Measurements from ENCODE around the gene LHFPL6. TPM values are rescaled to one million over a fixed set of nuclear protein-coding genes. Genes with fewer than 3 reads are reported as not detected.

The LHFPL6 gene
- total RNA-seq, 1 experiment from 2014 or later = 25.7 TPM

DNA sequence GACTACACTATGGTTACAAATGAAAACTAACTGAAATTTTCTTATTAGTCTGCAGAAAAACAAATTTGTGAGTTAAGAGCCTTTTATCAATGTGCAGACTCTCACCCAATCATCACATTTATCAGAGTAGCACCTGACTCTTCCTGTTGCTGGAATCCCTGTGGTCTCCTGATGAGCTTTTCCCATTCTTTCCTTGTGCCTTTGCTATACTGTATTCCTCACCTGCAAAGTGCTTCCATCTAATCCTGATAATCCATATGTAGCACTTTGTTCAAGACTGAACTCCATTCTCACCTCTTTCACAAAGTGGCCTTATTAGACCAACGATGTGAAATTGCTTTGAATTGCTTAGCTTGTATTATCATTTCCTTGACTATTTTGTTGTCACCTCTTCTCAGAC is 225.3 kb downstream of the LHFPL6 start:
- H3K4me1 ChIP-seq (ENCODE audit: control insufficient read depth, insufficient read depth, low read length) = no peaks in the 10 kb centered on the region
- ChIA-PET CTCF (no interaction called here), POLR2A (no interaction called here)
- H3K36me3 ChIP-seq (ENCODE audit: control insufficient read depth, insufficient read depth, low read length) = no peaks in the 10 kb centered on the region
- H3K27me3 ChIP-seq (ENCODE audit: control insufficient read depth, insufficient read depth, low read length) = no peaks in the 10 kb centered on the region
- H3K9me3 ChIP-seq (ENCODE audit: control insufficient read depth, insufficient read depth, low read depth, low read length) = no peaks in the 10 kb centered on the region
- BruUV-seq (replicated peaks) = no TSS peak
- DNase-seq (ENCODE audit: low read depth, low spot score) (no peak), ATAC-seq (no peak)
- intact Hi-C loops (cut with micrococcal nuclease; ENCODE audit: unreplicated experiment) (no loop called here), in situ Hi-C loops (cut with HindIII; ENCODE audit: low pct_unique_long_range_greater_than_20kb, low sequenced_read_pairs) (no loop called here)
- no peak overlapping the region for H3K4me3 ChIP-seq (ENCODE audit: low read depth in 2 of 2, low read length in 2 of 2)
- TF ChIP-seq, protein P1, sequence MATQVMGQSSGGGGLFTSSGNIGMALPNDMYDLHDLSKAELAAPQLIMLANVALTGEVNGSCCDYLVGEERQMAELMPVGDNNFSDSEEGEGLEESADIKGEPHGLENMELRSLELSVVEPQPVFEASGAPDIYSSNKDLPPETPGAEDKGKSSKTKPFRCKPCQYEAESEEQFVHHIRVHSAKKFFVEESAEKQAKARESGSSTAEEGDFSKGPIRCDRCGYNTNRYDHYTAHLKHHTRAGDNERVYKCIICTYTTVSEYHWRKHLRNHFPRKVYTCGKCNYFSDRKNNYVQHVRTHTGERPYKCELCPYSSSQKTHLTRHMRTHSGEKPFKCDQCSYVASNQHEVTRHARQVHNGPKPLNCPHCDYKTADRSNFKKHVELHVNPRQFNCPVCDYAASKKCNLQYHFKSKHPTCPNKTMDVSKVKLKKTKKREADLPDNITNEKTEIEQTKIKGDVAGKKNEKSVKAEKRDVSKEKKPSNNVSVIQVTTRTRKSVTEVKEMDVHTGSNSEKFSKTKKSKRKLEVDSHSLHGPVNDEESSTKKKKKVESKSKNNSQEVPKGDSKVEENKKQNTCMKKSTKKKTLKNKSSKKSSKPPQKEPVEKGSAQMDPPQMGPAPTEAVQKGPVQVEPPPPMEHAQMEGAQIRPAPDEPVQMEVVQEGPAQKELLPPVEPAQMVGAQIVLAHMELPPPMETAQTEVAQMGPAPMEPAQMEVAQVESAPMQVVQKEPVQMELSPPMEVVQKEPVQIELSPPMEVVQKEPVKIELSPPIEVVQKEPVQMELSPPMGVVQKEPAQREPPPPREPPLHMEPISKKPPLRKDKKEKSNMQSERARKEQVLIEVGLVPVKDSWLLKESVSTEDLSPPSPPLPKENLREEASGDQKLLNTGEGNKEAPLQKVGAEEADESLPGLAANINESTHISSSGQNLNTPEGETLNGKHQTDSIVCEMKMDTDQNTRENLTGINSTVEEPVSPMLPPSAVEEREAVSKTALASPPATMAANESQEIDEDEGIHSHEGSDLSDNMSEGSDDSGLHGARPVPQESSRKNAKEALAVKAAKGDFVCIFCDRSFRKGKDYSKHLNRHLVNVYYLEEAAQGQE (IDR thresholded peaks at IDR 0.05; ENCODE audit: insufficient read depth in 1 of 2, low read depth in 2 of 2, low read length in 1 of 2) = no peak
- TF ChIP-seq TCF7L2 (IDR thresholded peaks at IDR 0.05; ENCODE audit: low read depth, low read length) = no peak
- TF ChIP-seq, protein P2, sequence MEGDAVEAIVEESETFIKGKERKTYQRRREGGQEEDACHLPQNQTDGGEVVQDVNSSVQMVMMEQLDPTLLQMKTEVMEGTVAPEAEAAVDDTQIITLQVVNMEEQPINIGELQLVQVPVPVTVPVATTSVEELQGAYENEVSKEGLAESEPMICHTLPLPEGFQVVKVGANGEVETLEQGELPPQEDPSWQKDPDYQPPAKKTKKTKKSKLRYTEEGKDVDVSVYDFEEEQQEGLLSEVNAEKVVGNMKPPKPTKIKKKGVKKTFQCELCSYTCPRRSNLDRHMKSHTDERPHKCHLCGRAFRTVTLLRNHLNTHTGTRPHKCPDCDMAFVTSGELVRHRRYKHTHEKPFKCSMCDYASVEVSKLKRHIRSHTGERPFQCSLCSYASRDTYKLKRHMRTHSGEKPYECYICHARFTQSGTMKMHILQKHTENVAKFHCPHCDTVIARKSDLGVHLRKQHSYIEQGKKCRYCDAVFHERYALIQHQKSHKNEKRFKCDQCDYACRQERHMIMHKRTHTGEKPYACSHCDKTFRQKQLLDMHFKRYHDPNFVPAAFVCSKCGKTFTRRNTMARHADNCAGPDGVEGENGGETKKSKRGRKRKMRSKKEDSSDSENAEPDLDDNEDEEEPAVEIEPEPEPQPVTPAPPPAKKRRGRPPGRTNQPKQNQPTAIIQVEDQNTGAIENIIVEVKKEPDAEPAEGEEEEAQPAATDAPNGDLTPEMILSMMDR (IDR thresholded peaks at IDR 0.05) = no peak
- no peak for TF ChIP-seq POLR2AphosphoS5 (IDR thresholded peaks at IDR 0.05; ENCODE audit: low read depth, low read length)
- no peak for TF ChIP-seq SIN3A (IDR thresholded peaks at IDR 0.05; ENCODE audit: borderline replicate concordance, insufficient read depth, low read depth, low read length)
- no peak overlapping the region for H3K27ac ChIP-seq (ENCODE audit: low read length)

- no peak overlapping the region for H3K4me3 ChIP-seq (ENCODE audit: low read depth in 2 of 2, low read length in 2 of 2)
- H3K4me1 ChIP-seq (ENCODE audit: control insufficient read depth, insufficient read depth, low read length) = no peaks in the 10 kb centered on the region
- ChIA-PET POLR2A (no interaction called here), CTCF (no interaction called here)
- intact Hi-C loops (cut with micrococcal nuclease; ENCODE audit: unreplicated experiment) = no loop called here
- DNase-seq (ENCODE audit: low read depth, low spot score) (no peak), ATAC-seq (no peak)
- no peaks in the 10 kb centered on the region for H3K9me3 ChIP-seq (ENCODE audit: control insufficient read depth, insufficient read depth, low read depth, low read length)
- no peak overlapping the region for H3K27ac ChIP-seq (ENCODE audit: low read length)
- no peak for TF ChIP-seq POLR2AphosphoS5 (IDR thresholded peaks at IDR 0.05; ENCODE audit: low read depth, low read length)
- TF ChIP-seq TCF7L2 (IDR thresholded peaks at IDR 0.05; ENCODE audit: low read depth, low read length) = no peak
- no peak for TF ChIP-seq SIN3A (IDR thresholded peaks at IDR 0.05; ENCODE audit: borderline replicate concordance, insufficient read depth, low read depth, low read length)
- TF ChIP-seq, protein P1 (IDR thresholded peaks at IDR 0.05; ENCODE audit: insufficient read depth in 1 of 2, low read depth in 2 of 2, low read length in 1 of 2) = no peak
- TF ChIP-seq, protein P2 (IDR thresholded peaks at IDR 0.05) = no peak
- BruUV-seq (replicated peaks) = no TSS peak
- H3K27me3 ChIP-seq (ENCODE audit: control insufficient read depth, insufficient read depth, low read length) = no peaks in the 10 kb centered on the region
- no peaks in the 10 kb centered on the region for H3K36me3 ChIP-seq (ENCODE audit: control insufficient read depth, insufficient read depth, low read length)
- in situ Hi-C loops (cut with HindIII; ENCODE audit: low pct_unique_long_range_greater_than_20kb, low sequenced_read_pairs) = no loop called here
These were observed 226.9 kb downstream of the LHFPL6 start for GRCh38 chr13:39376076-39376475.

Measured in Panc1 (cell line).